DMS53 treated with DMSO at 0.1 percent for 48 hours (cell line): ENCODE measurements around the gene AFF3.
A peak's percentile ranks its signal among the peaks of the same experiment; 100 is the strongest.

Source experiments
- DNase-seq: peaks from one replicate; lab custom pipeline; 2025; ENCODE audit not compliant: unreplicated experiment; lab: John Stamatoyannopoulos, UW

Gene AFF3

GRCh38 chr2:100046961-100047947, 95.1 kb downstream of the AFF3 start:
- DNase-seq = no peak

GRCh38 chr2:100045000-100045399, 97.4 kb downstream of the AFF3 start:
- no peak for DNase-seq

GRCh38 chr2:100043891-100044255, 98.5 kb downstream of the AFF3 start:
- DNase-seq = no peak

GRCh38 chr2:100043081-100043890, 99.1 kb downstream of the AFF3 start:
- DNase-seq = no peak

GRCh38 chr2:100042562-100042961, 99.8 kb downstream of the AFF3 start:
- no peak for DNase-seq

- DNase-seq = no peak
Observed at GRCh38 chr2:100041946-100042345, 100.4 kb downstream of the AFF3 start.

GRCh38 chr2:100041385-100041784, 101.0 kb downstream of the AFF3 start:
- no peak for DNase-seq

- DNase-seq = no peak
Observed at GRCh38 chr2:100040906-100041305, 101.5 kb downstream of the AFF3 start.

- DNase-seq = no peak
Observed at GRCh38 chr2:100039291-100039980, 103.0 kb downstream of the AFF3 start.

- no peak for DNase-seq
Observed at GRCh38 chr2:100038011-100038410, 104.4 kb downstream of the AFF3 start.

- peak; percentile 51 for DNase-seq
Observed at GRCh38 chr2:100036793-100037192, 105.6 kb downstream of the AFF3 start.

GRCh38 chr2:100036026-100036425, 106.4 kb downstream of the AFF3 start:
- DNase-seq = no peak

- DNase-seq = no peak
Observed at GRCh38 chr2:100034431-100034830, 108.0 kb downstream of the AFF3 start.

- DNase-seq = no peak
Observed at GRCh38 chr2:100033976-100034375, 108.4 kb downstream of the AFF3 start.

- DNase-seq = no peak
Observed at GRCh38 chr2:100031604-100032003, 110.8 kb downstream of the AFF3 start.

- no peak for DNase-seq
Observed at GRCh38 chr2:100029460-100029859, 112.9 kb downstream of the AFF3 start.

- DNase-seq = no peak
Observed at GRCh38 chr2:100021791-100022340, 120.5 kb downstream of the AFF3 start.

- DNase-seq = no peak
Observed at GRCh38 chr2:100019499-100019898, 122.9 kb downstream of the AFF3 start.

- DNase-seq = no peak
Observed at GRCh38 chr2:100018341-100019193, 123.8 kb downstream of the AFF3 start.

- DNase-seq = no peak
Observed at GRCh38 chr2:100017633-100018032, 124.8 kb downstream of the AFF3 start.
